Loucy (cell line): ENCODE results near the gene GTPBP2.
A peak's percentile ranks its signal among the peaks of the same experiment; 100 is the strongest.

Source experiments
- H2AFZ ChIP-seq: fragments of 200-600 bp; sonication (generic); 2 replicates; pipeline ENCODE4 v1.6.0; 2016; ENCODE audit warnings: antibody characterized with exemption, mild to moderate bottlenecking, low read length, moderate library complexity
- H3F3A ChIP-seq: fragments of 200-600 bp; 2 replicates; pipeline ENCODE4 v1.6.0; 2016; ENCODE audit warnings: antibody characterized with exemption, low read depth, mild to moderate bottlenecking
- H3K27me3 ChIP-seq: fragments of 200-600 bp; sonication (generic); 2 replicates; pipeline ENCODE4 v1.6.1; 2014; ENCODE audit warnings: low read length, mild to moderate bottlenecking; ENCODE audit not compliant: insufficient read depth, poor library complexity, severe bottlenecking
- H3K36me3 ChIP-seq: fragments of 200-600 bp; sonication (generic); 2 replicates; pipeline ENCODE4 v1.6.1; 2016; ENCODE audit warnings: low read length; ENCODE audit not compliant: insufficient read depth
- H3K4me1 ChIP-seq: fragments of 200-600 bp; sonication (generic); 2 replicates; pipeline ENCODE4 v1.5.1; 2014; ENCODE audit warnings: low read length, mild to moderate bottlenecking; ENCODE audit not compliant: insufficient read depth, poor library complexity, severe bottlenecking
- H3K4me2 ChIP-seq: fragments of 200-600 bp; sonication (generic); 2 replicates; pipeline ENCODE4 v1.6.0; 2014; ENCODE audit warnings: antibody characterized with exemption, low read length, low read depth, mild to moderate bottlenecking; ENCODE audit not compliant: poor library complexity, severe bottlenecking
- H3K4me3 ChIP-seq: fragments of 200-600 bp; sonication (generic); 2 replicates; pipeline ENCODE4 v1.5.1; 2014; ENCODE audit warnings: low read length, mild to moderate bottlenecking, mixed read lengths; ENCODE audit not compliant: poor library complexity, severe bottlenecking
- H3K79me2 ChIP-seq: fragments of 200-600 bp; sonication (generic); 2 replicates; pipeline ENCODE4 v1.6.1; 2014; ENCODE audit warnings: low read length; ENCODE audit not compliant: insufficient read depth
- H3K9ac ChIP-seq: fragments of 200-600 bp; sonication (generic); 2 replicates; pipeline ENCODE4 v1.6.0; 2014; ENCODE audit warnings: mild to moderate bottlenecking, low read depth, low read length, moderate library complexity; ENCODE audit not compliant: poor library complexity, severe bottlenecking
- H3K9me2 ChIP-seq: fragments of 200-600 bp; sonication (generic); replicated peaks from 2 replicates; pipeline ENCODE4 v1.6.1; 2016; ENCODE audit warnings: low read depth, low read length, mixed read lengths
- H3K9me3 ChIP-seq: fragments of 200-600 bp; sonication (generic); 2 replicates; pipeline ENCODE4 v1.6.1; 2014; ENCODE audit warnings: mild to moderate bottlenecking, antibody characterized with exemption, low read length, low read depth; ENCODE audit not compliant: insufficient read depth
- H4K20me1 ChIP-seq: fragments of 200-600 bp; sonication (generic); 2 replicates; pipeline ENCODE4 v1.6.0; 2014; ENCODE audit warnings: antibody characterized with exemption, low read length, mild to moderate bottlenecking; ENCODE audit not compliant: insufficient read depth, poor library complexity, severe bottlenecking
- CTCF ChIP-seq: fragments of 200-600 bp; sonication (generic); conservative IDR thresholded peaks from 2 replicates; pipeline ENCODE4 v1.5.1; 2014; ENCODE audit warnings: mild to moderate bottlenecking, antibody characterized with exemption, low read length
- EZH2phosphoT487 ChIP-seq: fragments of 200-600 bp; IDR thresholded peaks from 2 replicates; pipeline ENCODE4 v1.6.1; 2018; ENCODE audit warnings: antibody characterized with exemption, mild to moderate bottlenecking, moderate library complexity, borderline replicate concordance

GTPBP2 gene

GRCh38 chr6:43668151-43669028 lies 39.3 kb upstream of the GTPBP2 start:
- H3K9me3 ChIP-seq = no peaks in the 10 kb centered on the region
- no peak overlapping the region for H3K4me3 ChIP-seq
- TF ChIP-seq EZH2phosphoT487 (no peak), CTCF (peak; percentile 57)
- no peak overlapping the region for H3K4me2 ChIP-seq
- no peak overlapping the region for H3K9ac ChIP-seq
- H3F3A ChIP-seq = no peaks in the 10 kb centered on the region
- H3K9me2 ChIP-seq = no peaks in the 10 kb centered on the region
- no peaks in the 10 kb centered on the region for H3K27me3 ChIP-seq
- no peaks in the 10 kb centered on the region for H3K79me2 ChIP-seq
- no peaks in the 10 kb centered on the region for H4K20me1 ChIP-seq
- H3K36me3 ChIP-seq = peaks cover 24% of the 10 kb centered on the region; the same call in 1 of the 2 replicates
- H2AFZ ChIP-seq = no peak overlapping the region
- H3K4me1 ChIP-seq = peaks cover 3% of the 10 kb centered on the region

- Histone ChIP-seq H3K4me3 (no peak overlapping the region), H3K9ac (no peak overlapping the region), H3K9me2 (no peaks in the 10 kb centered on the region), H4K20me1 (no peaks in the 10 kb centered on the region), H3K79me2 (no peaks in the 10 kb centered on the region), H3K4me1 (peaks cover 3% of the 10 kb centered on the region), H3F3A (no peaks in the 10 kb centered on the region), H3K9me3 (no peaks in the 10 kb centered on the region), H3K27me3 (no peaks in the 10 kb centered on the region), H2AFZ (no peak overlapping the region), H3K36me3 (peaks cover 21% of the 10 kb centered on the region; the same call in 1 of the 2 replicates), H3K4me2 (no peak overlapping the region)
- TF ChIP-seq EZH2phosphoT487 (no peak), CTCF (peak; percentile 85)
Measured at GRCh38 chr6:43667245-43668150, 38.4 kb upstream of the GTPBP2 start.

- H3K79me2 ChIP-seq = no peaks in the 10 kb centered on the region
- no peak overlapping the region for H3K9ac ChIP-seq
- H3K27me3 ChIP-seq = no peaks in the 10 kb centered on the region
- H3F3A ChIP-seq = no peaks in the 10 kb centered on the region
- H3K9me3 ChIP-seq = no peaks in the 10 kb centered on the region
- no peak for TF ChIP-seq EZH2phosphoT487
- no peak for TF ChIP-seq CTCF
- H4K20me1 ChIP-seq = no peaks in the 10 kb centered on the region
- no peak overlapping the region for H3K4me3 ChIP-seq
- H3K9me2 ChIP-seq = no peaks in the 10 kb centered on the region
- no peak overlapping the region for H3K4me2 ChIP-seq
- no peak overlapping the region for H2AFZ ChIP-seq
- H3K4me1 ChIP-seq = peaks cover 3% of the 10 kb centered on the region
- H3K36me3 ChIP-seq = peaks cover 9% of the 10 kb centered on the region; the same call in 1 of the 2 replicates
Measured at GRCh38 chr6:43666196-43666920, 37.3 kb upstream of the GTPBP2 start.
